H54 (cell line): Measurements from ENCODE around the gene JADE2.

Experiments
- DNase-seq: peaks from one replicate; pipeline ENCODE4 v3.0.0; 2011; ENCODE audit warnings: low spot score, mixed read lengths; ENCODE audit not compliant: insufficient read length
- FAIRE-seq: peaks from 3 replicates; lab custom pipeline; 2011; peaks lifted over from hg19 to GRCh38; lab: Jason Lieb, UNC
- POLR2A ChIP-seq: IDR thresholded peaks from 2 replicates; pipeline ENCODE4 v1.6.1; 2011; ENCODE audit warnings: low read depth, mild to moderate bottlenecking, low read length

The JADE2 gene

DNA sequence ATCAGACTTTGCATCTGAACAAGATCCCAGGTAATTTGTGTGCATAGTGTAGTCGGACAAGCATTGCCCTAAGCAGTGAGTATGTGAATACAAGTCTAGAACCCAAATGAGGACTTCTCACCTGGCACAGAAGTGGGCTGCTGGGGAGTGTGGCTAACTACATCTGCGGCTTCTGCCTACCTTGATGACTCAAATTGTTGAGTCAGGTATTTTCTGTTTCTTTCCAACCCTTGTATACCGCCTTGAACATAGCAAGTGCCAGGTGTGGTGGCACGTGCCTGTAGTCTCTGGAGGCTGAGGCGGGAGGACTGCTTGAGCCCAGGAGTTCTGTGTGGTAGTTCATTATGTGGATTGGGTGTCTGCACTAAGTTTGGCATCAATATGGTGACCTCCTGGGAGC, 7.9 kb upstream of the JADE2 start:
- no peak for FAIRE-seq
- TF ChIP-seq POLR2A: no peak
- DNase-seq: no peak

DNA sequence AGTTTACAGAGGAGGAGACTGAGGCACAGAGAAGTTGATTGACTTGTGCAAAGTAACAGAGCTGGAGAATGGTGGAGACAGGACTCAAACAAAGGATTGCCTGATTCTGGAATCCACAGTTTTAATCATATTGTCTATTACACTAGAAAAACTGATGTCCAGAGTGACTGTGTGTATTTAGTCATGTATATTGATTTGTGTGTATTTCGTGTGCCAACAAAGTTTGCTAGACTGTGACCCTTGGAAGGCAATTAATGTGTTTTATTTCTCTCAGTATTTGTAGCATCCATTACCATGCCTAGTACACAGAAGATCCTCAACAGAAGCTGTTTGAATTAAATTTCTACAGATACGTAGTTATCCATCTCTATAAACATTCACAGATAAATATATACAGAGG, 5.5 kb upstream of the JADE2 start:
- FAIRE-seq (no peak), DNase-seq (no peak)
- no peak for TF ChIP-seq POLR2A

DNA sequence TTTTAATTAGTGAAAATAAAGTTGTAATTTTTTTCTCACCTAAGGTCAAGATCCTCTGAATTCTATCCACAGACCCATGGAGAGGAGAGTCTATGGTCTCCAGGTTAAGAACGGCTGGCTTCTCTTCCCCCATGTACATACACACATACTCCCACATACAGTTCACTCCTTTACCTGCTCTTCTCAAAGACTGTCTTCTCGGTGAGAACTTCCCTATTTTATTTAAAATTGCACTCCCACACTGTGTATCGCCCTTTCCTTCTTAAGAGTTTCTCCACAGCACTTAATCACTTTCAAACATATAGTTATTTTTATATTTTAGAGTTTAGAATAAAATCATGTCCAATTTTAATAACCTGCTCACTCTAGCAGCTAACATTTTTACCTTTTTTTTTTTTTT, 3.6 kb upstream of the JADE2 start:
- no peak for FAIRE-seq
- DNase-seq: no peak
- TF ChIP-seq POLR2A: no peak

DNA sequence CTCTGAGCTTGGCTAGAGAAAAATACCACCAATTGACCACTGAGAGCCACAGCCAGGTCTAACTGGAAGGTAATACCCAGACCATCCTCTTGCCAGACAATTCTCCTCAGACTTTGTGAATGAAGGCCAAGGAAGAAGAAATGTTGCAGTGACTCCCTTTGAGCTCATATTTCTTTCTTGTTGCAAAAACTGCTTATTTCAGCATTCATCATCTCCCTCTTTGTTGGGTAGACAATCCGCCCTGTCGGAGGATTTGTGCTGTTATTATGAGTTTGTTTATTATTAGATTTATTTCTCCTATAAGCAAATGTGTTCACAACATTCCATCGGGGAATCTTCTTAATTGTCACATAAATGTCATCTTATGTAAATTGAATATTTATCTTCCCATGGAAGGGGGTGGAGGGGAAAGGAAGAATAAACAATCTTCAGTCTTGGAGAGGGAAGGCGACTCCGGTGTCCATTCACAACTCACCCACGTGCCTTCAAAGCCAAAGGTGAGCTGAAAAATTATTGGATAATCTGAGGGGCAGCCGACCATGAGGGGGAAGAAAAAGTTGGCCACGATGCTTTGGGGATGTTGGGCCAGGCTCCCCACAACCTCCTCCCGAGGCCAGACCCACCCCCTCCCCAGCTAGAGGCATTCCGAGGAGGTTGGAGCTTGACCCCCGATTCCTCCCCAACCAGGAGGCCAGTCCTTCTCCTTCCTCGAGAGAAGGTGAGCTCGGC, 1.8 kb upstream of the JADE2 start:
- FAIRE-seq (no peak), DNase-seq (no peak)
- TF ChIP-seq POLR2A: no peak

DNA sequence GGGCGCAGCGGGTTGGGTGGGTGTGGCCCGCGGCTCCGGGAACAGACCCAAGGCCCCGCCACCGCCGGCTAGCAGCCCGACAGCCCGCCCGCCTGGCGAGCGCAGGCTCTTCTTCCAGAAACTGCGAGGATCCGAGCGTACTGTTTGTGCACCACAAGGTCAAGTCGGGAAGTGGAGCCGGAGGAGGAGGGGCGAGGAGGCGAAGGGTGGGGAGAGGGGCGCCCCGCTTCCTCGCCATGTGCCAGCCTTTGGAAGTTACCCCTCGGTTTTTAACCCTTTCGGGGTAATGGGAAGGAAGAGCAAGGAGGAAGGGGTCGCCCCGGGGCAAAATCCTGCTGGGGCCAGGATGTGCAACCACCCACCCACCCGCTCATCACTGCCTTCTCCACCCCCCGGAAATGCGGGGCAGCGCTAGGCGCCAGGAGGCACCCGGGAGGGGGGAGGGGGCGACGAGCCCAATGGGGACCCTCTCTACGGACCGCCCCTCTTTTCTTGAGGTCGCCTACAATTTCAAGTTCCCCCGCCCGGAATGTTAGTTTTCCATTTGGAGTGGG, 1.1 kb upstream of the JADE2 start:
- no peak for FAIRE-seq
- TF ChIP-seq POLR2A: peak; percentile 61
- DNase-seq: peak; percentile 70

DNA sequence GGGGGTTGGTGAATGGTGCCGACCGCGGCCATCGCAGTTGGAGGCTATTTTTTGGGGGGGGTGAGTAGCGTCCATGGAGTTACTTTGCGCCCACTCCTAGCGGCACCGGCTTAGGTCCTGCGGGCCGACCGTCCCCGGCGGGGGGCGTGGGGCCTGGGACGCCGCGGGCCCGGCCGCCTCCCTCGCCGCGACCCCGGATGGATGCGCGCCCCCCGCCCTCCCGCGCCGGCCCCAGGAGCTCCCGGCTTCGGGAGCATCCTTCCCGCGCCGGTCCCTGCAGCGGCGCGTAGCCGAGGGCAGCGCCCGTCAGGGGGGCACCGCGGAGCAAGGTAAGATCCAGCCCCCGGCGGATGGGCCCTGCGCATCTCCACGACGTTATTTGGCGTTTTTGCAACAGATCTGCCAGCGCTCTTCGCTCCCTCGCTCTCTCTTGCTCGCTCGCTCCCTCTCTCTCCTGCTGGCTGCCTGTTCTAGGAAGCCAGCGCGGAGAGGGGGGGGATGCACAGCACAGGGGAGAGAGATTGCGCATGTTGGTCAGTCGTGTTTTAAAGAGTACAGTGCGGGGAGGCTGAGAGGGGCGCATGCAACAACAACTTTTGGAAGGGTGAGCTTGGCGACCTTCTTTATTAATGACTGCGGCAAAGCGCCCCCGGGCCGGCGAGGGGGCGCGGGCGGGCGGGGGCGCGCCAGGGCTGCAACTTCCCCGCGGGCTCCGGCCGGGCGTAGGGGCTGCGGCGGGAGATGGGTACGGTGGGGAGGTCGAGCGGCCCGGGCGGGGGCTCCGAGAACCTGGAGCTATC, 413 bp downstream of the JADE2 start:
- FAIRE-seq: no peak
- peak; percentile 67 for DNase-seq
- peak; percentile 31; the same call in 1 of the 2 replicates for TF ChIP-seq POLR2A

DNA sequence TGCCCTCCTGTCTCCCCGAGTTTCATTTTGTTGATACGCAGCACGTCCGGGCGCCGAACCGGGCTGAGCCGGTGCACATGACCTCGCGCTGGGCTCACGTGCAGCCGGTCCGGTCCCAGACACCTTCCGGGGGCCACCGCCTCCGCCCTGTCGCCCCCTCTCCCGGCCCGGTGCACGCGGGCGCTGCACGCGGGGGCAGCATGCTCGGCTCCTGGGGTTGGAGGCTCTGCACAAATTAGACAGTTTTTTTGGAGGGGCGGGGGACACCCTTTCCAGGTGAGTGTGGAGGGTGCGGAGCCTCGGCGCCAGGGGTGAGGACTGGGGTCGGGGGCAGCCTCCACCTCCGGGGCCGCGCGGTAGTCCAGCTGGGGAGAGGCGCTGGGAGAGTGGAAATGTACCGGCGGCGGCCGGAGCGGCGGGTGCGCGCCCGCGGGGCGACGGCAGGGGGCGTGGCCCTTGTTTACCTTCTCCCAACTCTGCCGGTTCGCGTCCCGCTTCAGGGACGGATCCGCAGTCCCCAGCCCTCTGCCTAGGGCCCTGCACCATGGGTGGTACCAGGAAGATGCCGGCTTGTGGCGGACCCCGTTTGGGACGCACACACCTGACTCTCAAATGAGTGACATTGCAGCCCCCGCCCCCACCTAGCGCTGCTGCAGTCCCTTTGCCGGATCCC, 1.1 kb downstream of the JADE2 start:
- FAIRE-seq: no peak
- peak; percentile 41; the same call in 1 of the 2 replicates for TF ChIP-seq POLR2A
- DNase-seq: peak; percentile 61

DNA sequence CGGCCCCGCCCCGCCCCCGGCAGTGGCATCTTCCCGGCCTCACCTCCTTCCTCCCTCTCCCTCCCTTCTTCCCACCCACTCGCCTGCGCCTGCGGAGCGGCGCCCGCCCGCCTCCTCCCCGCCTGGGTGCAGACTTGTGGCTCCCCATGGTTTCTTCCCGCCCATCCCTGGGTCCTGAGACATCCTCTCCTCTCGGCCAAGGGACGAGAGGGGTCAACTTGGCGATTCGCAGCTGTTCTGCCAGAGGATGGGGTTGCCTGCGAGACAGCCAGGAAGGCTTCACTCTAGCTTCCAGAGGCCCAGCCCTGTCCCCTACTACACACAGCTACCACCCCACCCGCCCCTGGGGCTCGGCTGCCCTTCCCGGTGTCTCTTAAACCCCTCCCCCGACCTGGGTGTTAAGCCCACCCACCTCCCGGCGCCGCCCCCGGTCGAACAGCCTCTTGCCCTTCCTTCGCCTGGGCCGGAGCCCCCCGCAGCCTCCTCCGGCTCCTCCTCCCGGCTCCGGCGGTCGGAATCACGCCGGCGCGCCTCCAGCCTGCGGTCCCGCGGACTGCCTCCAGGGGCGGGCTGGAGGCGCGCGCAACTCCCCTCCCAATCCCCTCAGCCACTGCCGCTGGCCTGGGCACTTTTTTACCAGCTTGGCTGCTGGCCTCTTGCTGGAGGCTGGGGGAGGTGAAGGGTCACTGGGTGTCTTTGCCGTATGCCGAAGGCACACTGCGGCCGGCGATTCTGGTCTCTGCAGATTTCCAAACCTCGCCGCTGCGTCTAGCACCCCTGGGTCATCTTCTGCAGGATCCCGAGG, 1.9 kb downstream of the JADE2 start:
- FAIRE-seq: no peak
- peak; percentile 52 for TF ChIP-seq POLR2A
- peak; percentile 88 for DNase-seq

DNA sequence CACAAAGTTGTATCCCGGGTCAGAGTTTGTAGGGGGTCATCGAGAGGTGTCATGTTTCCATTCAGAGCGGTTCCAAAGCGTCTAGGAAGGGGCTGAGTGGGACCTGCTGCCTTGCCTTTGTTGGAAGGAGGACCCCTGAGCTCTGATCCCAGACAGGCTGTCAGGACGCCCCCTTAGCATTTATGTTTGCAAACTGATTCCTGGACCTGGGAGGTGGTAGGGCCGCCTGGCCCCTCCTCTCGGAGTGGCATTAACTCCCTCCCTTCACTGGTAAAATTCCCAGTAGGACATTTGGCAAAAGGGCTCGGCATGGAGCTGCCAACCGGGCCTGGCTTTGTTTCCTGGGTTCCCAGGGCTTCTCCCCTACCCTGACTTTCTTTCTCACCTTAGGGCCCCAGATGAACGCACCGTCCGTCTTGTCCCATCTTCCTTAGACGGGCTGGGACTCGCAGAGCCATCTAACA, 2.5 kb downstream of the JADE2 start:
- FAIRE-seq (no peak), DNase-seq (no peak)
- TF ChIP-seq POLR2A: no peak

DNA sequence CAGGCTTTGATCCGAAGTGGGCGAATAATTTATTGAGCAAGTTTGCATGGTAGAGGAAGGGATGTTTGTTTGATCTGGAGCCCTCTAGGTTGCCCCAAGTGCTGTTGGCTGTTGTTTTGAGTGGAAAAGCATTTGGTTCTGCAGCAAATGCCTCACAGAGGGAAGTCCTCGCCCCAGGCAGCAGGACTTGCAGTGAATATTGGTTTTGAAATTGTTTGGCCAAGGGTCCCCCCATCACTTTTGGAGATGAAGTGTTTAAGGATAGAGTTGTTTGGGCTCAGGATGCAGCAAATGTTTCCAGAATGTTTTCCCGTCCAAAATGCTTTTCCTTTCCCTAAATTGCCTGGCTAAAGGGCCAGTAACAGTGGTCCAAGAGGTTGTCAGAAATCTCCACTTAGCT, 3.1 kb downstream of the JADE2 start:
- FAIRE-seq (no peak), DNase-seq (no peak)
- no peak for TF ChIP-seq POLR2A

DNA sequence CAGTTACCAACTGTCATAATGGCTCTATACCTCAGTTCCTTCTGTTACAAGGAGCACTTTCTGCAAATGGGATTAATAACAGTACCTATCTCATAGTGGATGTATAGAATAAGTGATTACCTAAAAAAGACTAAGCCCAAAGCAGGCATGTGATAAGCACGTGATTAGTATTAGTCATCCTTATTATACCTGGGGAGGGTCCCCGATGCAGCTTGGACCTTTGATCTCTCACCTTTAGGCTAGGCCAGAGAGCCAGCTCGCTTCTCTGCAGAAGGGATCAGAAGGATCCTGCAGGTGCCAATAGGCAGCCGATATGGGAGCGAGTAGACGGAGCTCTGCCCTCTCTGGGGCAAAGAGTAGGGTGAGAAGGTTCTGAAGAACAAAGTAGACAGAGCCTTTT, 4.0 kb downstream of the JADE2 start:
- DNase-seq (no peak), FAIRE-seq (no peak)
- TF ChIP-seq POLR2A: no peak

DNA sequence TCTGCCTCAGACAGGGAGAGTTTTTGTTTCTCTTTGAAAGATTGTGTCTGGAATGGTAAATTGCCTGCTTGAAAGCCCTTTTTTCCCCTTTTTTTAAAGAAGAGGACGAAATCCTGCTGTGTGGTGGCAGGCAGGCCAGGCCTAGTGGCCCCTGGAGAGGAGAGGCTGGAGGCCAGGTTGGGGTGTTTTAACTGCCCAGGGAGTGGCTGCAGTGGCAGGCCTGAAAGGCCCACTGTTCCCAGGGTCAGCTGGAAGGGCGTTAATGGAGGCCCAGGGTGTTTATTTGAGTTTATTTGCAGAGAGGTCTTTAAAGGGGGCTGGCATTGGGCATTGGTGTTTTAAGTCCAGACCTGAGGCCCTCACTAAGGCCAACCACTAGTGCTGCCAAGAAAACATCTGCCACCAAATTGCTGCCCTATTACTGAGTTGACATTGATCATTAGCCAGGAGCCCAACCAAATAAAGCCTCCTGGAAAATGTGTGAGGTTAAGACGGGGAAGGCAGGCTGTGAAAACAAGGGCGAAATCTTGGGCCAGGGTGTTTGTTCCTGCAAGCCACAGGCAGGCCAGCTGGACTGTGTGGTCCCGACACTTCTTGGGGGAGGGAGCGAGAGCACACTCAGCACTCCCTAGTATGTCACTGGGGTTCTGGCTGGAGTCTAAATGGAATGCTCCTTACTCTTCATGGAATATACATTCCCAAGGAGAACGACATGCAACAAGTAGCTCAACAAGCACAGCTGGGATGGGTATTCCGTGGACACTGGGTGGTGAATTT, 5.0 kb downstream of the JADE2 start:
- DNase-seq (no peak), FAIRE-seq (no peak)
- no peak for TF ChIP-seq POLR2A
